NCI-H524 (cell line): ENCODE results near the gene RPUSD1.
"Not testable (repeated sequence)": the region's sequence is repeated elsewhere in the genome, so short reads cannot be mapped to it uniquely, and the experiment has no call there.

ENCODE experiments used
- DNase-seq, 2 experiments: peaks; one replicate each; lab custom pipeline; 2025; lab: John Stamatoyannopoulos, UW

Gene RPUSD1

DNA sequence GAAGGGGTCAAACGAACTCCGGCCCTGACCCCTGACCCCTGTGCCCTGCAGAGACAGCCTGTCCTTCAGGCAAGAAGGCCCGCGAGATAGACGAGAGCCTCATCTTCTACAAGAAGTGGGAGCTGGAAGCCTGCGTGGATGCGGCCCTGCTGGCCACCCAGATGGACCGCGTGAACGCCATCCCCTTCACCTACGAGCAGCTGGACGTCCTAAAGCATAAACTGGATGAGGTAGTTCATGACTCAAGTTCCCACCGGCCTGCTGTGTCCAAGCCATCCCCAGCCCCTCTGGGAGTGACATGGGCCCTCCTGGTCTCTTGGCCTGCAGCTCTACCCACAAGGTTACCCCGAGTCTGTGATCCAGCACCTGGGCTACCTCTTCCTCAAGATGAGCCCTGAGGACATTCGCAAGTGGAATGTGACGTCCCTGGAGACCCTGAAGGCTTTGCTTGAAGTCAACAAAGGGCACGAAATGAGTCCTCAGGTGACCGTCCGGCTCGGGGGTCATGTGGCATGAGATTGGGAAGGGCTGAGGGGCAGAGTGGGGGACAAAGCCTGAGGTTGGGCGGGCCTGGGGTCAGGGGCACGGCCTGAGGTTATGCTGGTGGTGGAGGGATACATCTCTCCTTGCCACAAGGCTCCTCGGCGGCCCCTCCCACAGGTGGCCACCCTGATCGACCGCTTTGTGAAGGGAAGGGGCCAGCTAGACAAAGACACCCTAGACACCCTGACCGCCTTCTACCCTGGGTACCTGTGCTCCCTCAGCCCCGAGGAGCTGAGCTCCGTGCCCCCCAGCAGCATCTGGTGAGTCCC is 22.0 kb downstream of the RPUSD1 start:
- DNase-seq: no peak

DNA sequence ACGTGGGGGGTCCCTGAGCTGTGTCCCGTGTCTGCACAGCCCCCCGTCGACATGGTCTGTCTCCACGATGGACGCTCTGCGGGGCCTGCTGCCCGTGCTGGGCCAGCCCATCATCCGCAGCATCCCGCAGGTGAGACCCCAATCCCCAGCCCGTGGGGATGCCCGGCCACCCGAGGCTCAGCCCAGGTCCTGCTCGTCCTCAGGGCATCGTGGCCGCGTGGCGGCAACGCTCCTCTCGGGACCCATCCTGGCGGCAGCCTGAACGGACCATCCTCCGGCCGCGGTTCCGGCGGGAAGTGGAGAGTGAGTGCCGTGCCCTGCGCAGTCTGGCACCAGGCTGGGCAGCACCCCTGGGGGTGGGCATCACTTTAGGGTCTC is 22.7 kb downstream of the RPUSD1 start:
- DNase-seq: no peak

GRCh38 chr16:764848-765487 is 23.2 kb downstream of the RPUSD1 start:
- no peak for DNase-seq

GRCh38 chr16:764184-764750 is 23.9 kb downstream of the RPUSD1 start:
- no peak for DNase-seq

DNA sequence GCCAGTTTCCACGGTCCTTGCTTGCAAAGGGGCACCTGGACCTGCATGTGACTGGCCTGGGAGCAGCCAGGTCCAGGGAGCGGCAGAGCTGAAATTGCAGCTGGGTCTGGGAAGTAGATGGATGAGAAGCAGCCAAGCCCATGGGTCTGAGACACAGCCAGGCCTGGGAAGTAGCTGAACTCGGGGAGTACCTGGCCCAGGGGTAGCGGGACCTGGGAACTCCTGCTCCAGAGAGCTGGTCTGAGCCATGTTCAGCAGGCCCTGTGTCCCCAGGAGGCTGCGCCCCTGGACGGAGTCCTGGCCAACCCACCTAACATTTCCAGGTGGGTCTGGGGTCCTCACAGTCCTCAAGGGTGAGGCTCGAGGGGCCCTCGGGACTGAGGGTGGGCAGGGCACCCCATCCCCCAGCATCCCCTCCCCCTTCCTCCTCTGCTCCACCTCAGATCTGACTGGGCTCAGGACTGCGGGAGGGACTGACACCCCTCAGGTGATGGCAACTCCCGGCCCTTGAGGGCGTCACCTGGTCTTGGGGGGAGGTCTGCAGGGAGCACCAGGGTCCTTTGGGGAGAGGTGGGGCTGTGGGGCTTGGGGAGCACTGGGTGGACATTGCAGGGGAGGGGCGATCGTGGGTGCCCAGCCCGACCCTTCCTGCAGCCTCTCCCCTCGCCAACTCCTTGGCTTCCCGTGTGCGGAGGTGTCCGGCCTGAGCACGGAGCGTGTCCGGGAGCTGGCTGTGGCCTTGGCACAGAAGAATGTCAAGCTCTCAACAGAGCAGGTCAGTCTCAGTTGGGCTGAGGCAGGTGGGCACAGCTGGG is 24.6 kb downstream of the RPUSD1 start:
- DNase-seq: no peak

DNA sequence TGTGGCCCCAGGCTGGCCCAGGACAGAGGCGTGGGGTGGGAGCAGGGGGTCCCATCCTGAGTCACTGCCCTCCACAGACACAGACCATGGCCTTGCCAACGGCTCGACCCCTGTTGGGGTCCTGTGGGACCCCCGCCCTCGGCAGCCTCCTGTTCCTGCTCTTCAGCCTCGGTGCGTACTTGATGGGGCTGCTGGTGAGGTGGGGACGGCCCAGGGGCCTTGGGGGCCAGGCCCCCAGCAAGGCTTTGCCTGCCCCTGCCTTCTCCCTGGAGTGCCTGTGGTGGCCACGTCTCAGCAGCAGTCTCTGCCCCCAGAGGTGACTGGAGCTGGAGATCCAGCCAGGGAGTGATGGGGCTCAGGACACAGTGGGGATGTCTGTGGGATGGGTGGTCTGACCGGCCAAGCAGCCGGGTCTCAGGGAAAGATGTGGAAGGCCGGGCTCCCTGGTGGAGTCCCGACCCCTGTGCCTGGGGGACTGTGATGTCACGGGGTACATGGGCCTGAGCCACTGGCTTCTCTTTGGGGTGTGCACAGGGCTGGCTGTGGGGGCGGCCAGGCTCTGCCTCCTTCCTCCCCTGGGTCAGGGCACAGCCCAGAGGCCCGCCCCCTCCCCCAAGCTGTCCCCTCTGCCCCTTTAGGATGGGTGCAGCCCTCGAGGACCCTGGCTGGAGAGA is 25.4 kb downstream of the RPUSD1 start:
- DNase-seq: no peak

DNA sequence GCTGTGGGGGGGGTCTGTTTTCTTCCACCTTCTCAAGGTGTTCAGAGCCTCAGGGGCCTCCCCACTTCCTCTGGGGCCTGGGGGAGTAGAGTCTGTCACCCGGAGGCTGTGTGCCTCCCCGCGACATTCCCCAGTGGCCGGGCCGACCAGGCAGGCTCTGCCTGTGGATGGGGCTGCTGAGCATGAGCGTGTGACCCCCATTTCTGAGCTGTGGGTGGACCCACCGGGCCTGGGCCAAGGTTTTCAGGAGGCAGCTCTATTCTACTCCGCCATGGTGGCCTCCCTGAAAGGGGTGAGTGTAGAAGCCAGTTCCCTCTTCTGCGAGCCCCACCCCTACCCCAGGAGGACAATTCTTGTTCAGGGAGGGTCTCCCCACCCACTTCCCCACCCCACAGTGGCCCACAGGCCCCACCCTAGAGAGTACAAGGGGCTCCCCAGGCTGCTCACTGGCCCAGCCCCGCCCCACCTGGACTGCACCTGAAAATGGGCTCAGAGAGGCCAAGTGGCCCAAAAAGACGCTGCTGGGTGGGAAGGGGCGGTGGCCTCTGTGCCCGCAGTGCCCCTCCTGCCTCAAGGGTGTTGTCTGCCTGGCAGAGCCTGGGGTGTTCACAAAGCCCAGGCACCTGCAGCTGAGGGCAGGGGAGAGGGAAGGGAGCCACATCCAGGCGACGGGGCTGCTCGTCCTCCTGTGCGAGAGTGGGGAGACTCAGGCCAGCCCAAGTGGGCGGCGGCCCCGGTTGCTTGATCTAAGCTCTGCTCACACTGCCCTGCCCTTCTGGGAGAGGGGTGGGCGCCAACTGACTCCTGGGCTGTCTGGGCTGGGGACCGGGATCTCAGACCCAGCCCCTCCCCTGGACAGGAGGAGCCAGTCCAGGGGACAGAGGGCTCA is 26.3 kb downstream of the RPUSD1 start:
- no peak for DNase-seq

- DNase-seq: no peak
Measured at GRCh38 chr16:760545-761343, 27.4 kb downstream of the RPUSD1 start, which contains the start of gene MSLN. TSS of gene MSLN (plus strand) at chr16:760734. CDS start at chr16:762681, 1,947 bp downstream.

GRCh38 chr16:760065-760464 is 28.1 kb downstream of the RPUSD1 start:
- DNase-seq: no peak

DNA sequence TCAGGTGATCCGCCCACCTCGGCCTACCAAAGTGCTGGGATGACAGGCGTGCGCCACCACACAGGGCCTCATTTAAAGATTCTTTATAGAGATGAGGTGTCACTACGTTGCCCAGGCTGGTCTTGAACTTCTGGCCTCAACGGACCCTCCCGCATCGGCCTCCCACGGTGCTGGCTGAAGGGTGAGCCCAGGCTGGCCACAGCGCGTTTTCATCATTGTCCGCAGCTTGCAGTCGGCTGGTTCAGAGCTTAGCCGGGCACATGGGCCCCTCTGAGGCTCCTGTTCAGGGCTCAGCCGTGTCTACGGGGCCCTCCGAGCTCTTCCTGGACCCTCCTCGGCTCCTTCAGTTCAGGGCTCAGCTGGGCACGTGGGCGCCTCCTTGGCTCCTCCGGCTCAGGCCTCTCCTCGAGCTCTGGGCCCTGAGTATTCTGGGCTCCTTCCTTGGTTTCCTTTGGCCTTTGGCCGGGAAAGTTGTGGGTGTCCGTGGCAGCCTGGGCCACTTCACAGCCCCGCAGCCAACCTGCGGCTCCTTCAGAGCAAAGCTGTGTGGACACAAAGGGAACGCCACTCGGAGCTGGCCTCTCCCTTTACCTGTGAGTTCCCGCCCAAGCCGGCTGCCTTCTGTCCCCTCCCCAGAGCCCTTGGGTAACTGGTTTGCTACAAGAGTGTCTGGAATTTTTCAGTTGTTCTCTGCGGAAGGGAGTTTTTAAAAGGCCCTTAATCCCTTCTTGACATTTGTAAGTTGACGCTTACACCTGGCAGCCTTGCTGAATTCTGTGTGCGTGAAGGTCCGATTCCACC is 28.9 kb downstream of the RPUSD1 start:
- DNase-seq: peak in 1 of 2 experiments; percentile 47

DNA sequence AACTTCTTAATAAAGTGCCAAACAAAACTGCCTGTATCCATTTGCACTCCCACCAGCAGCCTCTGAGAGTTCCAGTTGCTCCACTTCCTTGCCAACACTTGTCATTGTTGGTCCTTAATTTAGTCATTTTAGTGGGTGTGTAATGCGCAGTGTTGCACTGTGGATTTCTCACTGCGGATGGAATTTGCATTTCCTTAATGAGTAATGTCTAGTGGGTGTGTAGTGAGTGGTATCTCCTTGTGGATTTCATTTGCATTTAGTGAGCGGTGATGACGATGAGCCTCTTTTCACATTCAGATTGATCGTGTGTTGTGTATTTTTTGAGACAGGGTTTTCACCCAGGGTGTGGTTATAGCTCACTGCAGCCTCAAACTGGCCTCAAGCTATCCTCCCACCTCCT is 31.8 kb downstream of the RPUSD1 start:
- no peak for DNase-seq

- no peak for DNase-seq
Measured at GRCh38 chr16:754656-755055, 33.5 kb downstream of the RPUSD1 start.

GRCh38 chr16:754121-754607 is 34.0 kb downstream of the RPUSD1 start:
- DNase-seq: not testable (repeated sequence)

GRCh38 chr16:752007-752312 is 36.2 kb downstream of the RPUSD1 start:
- no peak for DNase-seq

DNA sequence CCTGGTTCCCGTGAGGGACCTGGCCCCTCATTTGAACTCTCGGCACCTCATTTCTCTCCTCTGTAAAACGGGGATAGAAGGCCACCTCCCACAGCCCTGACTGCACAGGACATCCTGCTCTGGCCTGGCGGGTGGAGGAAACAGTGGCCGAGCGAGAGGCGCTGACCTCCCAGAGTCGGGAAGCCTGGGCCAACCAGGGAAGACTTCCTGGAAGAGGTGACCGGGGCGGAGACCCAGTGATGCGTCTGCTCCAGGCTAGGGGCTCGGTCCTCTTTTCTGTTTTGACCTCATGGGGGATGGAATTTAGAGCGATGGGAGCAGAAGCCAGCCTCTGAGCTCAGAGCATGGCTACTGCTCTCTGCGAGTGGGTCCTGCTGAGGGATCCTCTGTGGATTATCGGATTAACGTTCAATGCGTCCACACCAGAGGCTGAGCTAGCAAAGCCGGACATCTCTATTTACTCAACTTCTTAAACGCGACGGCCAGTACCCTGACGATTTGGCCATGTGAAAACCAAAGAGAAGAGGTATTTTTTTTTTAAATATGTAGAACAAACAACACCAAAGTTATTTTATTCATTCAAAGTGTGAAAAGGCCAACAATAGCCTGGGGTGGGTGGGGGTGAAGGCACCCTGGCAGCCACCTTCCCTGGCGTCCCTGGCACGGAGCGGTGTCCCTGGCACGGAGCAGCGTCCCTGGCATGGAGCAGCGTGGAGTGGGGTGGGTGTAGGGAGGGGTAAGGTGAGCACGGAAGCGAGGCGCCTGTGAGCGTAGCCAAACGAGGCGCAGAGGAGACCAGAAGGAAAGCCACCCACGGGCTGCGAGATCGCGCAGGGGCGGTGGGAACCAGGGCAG is 36.8 kb downstream of the RPUSD1 start:
- peak in 1 of 2 experiments; percentile 43 for DNase-seq

GRCh38 chr16:750485-750884 is 37.7 kb downstream of the RPUSD1 start:
- DNase-seq: no peak

DNA sequence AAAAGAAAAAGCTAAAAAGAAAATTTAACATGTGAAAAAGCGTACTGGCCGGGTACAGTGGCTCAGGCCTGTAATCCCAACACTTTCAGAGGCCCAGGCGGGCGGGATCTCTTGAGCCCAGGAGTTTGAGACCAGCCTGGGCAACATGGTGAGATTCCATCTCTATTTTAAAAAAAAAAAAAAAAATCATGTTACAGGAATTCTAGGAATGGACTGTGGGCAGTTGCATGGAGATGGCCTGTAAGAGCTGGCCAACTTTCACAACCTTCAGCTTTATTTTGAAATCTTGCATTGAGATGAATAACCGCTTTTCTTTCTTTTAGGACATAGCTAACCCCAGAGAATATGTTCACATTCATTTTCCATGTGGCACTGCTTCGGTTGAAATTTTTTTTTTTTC is 39.2 kb downstream of the RPUSD1 start:
- DNase-seq: no peak
